NCI-H1694 treated with DMSO at 0.1 percent for 48 hours (cell line): Measurements from ENCODE around the gene ANKDD1A.

Experiments
- DNase-seq: peaks from one replicate; lab custom pipeline; 2025; lab: John Stamatoyannopoulos, UW

The ANKDD1A gene

GRCh38 chr15:64895285-64896065 lies 16.2 kb upstream of the ANKDD1A start:
- no peak for DNase-seq

GRCh38 chr15:64896371-64897069 lies 15.2 kb upstream of the ANKDD1A start:
- DNase-seq, result no peak

GRCh38 chr15:64897345-64897985 lies 14.2 kb upstream of the ANKDD1A start:
- DNase-seq, result no peak

- DNase-seq, result no peak
Observed at GRCh38 chr15:64898406-64898805, 13.3 kb upstream of the ANKDD1A start.

GRCh38 chr15:64901141-64901540 lies 10.6 kb upstream of the ANKDD1A start:
- DNase-seq, result no peak

- DNase-seq, result no peak
Observed at GRCh38 chr15:64901914-64902313, 9.8 kb upstream of the ANKDD1A start.

- DNase-seq, result no peak
Observed at GRCh38 chr15:64902863-64903262, 8.8 kb upstream of the ANKDD1A start.

GRCh38 chr15:64903326-64903950 lies 8.3 kb upstream of the ANKDD1A start:
- DNase-seq, result no peak

- DNase-seq, result no peak
Observed at GRCh38 chr15:64904189-64904588, 7.5 kb upstream of the ANKDD1A start.

- peak; percentile 36 for DNase-seq
Observed at GRCh38 chr15:64905119-64905831, 6.4 kb upstream of the ANKDD1A start.

- no peak for DNase-seq
Observed at GRCh38 chr15:64905941-64906340, 5.8 kb upstream of the ANKDD1A start.

- no peak for DNase-seq
Observed at GRCh38 chr15:64906402-64906801, 5.3 kb upstream of the ANKDD1A start.

GRCh38 chr15:64907991-64908390 lies 3.7 kb upstream of the ANKDD1A start:
- DNase-seq, result no peak

GRCh38 chr15:64909546-64909945 lies 2.2 kb upstream of the ANKDD1A start:
- DNase-seq, result no peak

- no peak for DNase-seq
Observed at GRCh38 chr15:64912379-64913325, 950 bp downstream of the ANKDD1A start.

- DNase-seq, result no peak
Observed at GRCh38 chr15:64915518-64916227, 4.0 kb downstream of the ANKDD1A start.

- no peak for DNase-seq
Observed at GRCh38 chr15:64916365-64916764, 4.7 kb downstream of the ANKDD1A start.

GRCh38 chr15:64917211-64917610 lies 5.5 kb downstream of the ANKDD1A start:
- DNase-seq, result no peak

GRCh38 chr15:64919721-64920120 lies 8.0 kb downstream of the ANKDD1A start:
- no peak for DNase-seq

- DNase-seq, result no peak
Observed at GRCh38 chr15:64921711-64922110, 10.0 kb downstream of the ANKDD1A start.
